Activated CD8-positive, alpha-beta T cell treated with anti-CD3 and anti-CD28 coated beads for 36 hours (primary cell): ENCODE data around the gene KCNC3. TPM values are rescaled to one million over a fixed set of nuclear protein-coding genes. Genes with fewer than 3 reads are reported as not detected.

Source experiments
- ATAC-seq: fragments of 200-7000 bp; cut with Tn5 transposase; one replicate; pipeline ENCODE4 v1.10.0; 2021; ENCODE audit warnings: mild to moderate bottlenecking, moderate library complexity
- CTCF ChIA-PET: fragments of 350-600 bp; sonication (Branson Sonifier 250); formaldehyde crosslinking; loops from one replicate; lab custom pipeline; 2021; ENCODE audit warnings: antibody characterized with exemption; lab: Charles Lee
- POLR2A ChIA-PET: fragments of 350-600 bp; sonication (Branson Sonifier 250); formaldehyde crosslinking; loops from one replicate; lab custom pipeline; 2021; ENCODE audit warnings: antibody characterized with exemption; lab: Charles Lee
- DNase-seq: peaks from one replicate; pipeline ENCODE4 v3.0.0-alpha.2; 2020
- H3K27ac Mint-ChIP-seq: one replicate; pipeline ENCODE4 v1.8.0; 2021; ENCODE audit warnings: mild to moderate bottlenecking, mixed read lengths
- H3K27me3 Mint-ChIP-seq: one replicate; pipeline ENCODE4 v1.8.0; 2021; ENCODE audit warnings: mixed read lengths
- H3K36me3 Mint-ChIP-seq: one replicate; pipeline ENCODE4 v1.8.0; 2021; ENCODE audit warnings: low read depth, mixed read lengths
- H3K4me1 Mint-ChIP-seq: one replicate; pipeline ENCODE4 v1.8.0; 2021; ENCODE audit warnings: low read depth, mixed read lengths
- H3K4me3 Mint-ChIP-seq: one replicate; pipeline ENCODE4 v1.8.0; 2021; ENCODE audit warnings: mild to moderate bottlenecking, moderate library complexity, mixed read lengths
- H3K9me3 Mint-ChIP-seq: one replicate; pipeline ENCODE4 v1.8.0; 2021; ENCODE audit warnings: mixed read lengths
- intact Hi-C: fragments of 100-400 bp; cut with micrococcal nuclease; formaldehyde crosslinking; loops from one replicate; pipeline ENCODE4 v1.10.0; 2022
- total RNA-seq, 2 experiments: library from RNA; stranded (reverse); gene quantifications; one replicate each; pipeline ENCODE4 v1.2.3, GENCODE V29; 2021
- TF ChIP-seq, protein P1 (sequence below): fragments of 200-600 bp; IDR thresholded peaks from one replicate; pipeline ENCODE4 v1.8.0; 2022; ENCODE audit warnings: antibody characterized with exemption, mild to moderate bottlenecking

The KCNC3 gene
- total RNA-seq, 2 experiments from 2014 or later = 0.77 to 0.81 TPM

GRCh38 chr19:50315773-50316448 lies 13.3 kb downstream of the KCNC3 start:
- Mint-ChIP-seq H3K4me3 (peak overlapping the region; percentile 45), H3K4me1 (peaks cover 13% of the 10 kb centered on the region), H3K27me3 (peaks cover 55% of the 10 kb centered on the region), H3K27ac (no peak overlapping the region), H3K36me3 (no peaks in the 10 kb centered on the region), H3K9me3 (no peaks in the 10 kb centered on the region)
- DNase-seq (peak; percentile 76), ATAC-seq (peak; percentile 91)
- TF ChIP-seq, protein P1, sequence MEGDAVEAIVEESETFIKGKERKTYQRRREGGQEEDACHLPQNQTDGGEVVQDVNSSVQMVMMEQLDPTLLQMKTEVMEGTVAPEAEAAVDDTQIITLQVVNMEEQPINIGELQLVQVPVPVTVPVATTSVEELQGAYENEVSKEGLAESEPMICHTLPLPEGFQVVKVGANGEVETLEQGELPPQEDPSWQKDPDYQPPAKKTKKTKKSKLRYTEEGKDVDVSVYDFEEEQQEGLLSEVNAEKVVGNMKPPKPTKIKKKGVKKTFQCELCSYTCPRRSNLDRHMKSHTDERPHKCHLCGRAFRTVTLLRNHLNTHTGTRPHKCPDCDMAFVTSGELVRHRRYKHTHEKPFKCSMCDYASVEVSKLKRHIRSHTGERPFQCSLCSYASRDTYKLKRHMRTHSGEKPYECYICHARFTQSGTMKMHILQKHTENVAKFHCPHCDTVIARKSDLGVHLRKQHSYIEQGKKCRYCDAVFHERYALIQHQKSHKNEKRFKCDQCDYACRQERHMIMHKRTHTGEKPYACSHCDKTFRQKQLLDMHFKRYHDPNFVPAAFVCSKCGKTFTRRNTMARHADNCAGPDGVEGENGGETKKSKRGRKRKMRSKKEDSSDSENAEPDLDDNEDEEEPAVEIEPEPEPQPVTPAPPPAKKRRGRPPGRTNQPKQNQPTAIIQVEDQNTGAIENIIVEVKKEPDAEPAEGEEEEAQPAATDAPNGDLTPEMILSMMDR = no peak
- intact Hi-C loops = no loop called here
- POLR2A ChIA-PET = interaction anchor here (0.6 kb wide), 1 partner anchor 370 kb away, joined by 3 read pairs; no protein-coding TSS in a partner anchor
- CTCF ChIA-PET = interaction anchor here (1.0 to 1.2 kb wide), 2 partner anchors 12 to 15 kb away, joined by 3 read pairs; no protein-coding TSS in a partner anchor

- Mint-ChIP-seq H3K9me3 (no peaks in the 10 kb centered on the region), H3K4me3 (no peak overlapping the region), H3K4me1 (peaks cover 13% of the 10 kb centered on the region), H3K36me3 (no peaks in the 10 kb centered on the region), H3K27me3 (peaks cover 62% of the 10 kb centered on the region), H3K27ac (no peak overlapping the region)
- ATAC-seq (no peak), DNase-seq (no peak)
- intact Hi-C loops = no loop called here
- CTCF ChIA-PET = interaction anchor here (1.2 kb wide), 1 partner anchor 14 kb away, joined by 3 read pairs; no protein-coding TSS in a partner anchor
- TF ChIP-seq, protein P1 = no peak
- POLR2A ChIA-PET = interaction anchor here (0.6 kb wide), 1 partner anchor 70 kb away, joined by 3 read pairs; no protein-coding TSS in a partner anchor
These were observed 14.2 kb downstream of the KCNC3 start for GRCh38 chr19:50314724-50315708.

DNA sequence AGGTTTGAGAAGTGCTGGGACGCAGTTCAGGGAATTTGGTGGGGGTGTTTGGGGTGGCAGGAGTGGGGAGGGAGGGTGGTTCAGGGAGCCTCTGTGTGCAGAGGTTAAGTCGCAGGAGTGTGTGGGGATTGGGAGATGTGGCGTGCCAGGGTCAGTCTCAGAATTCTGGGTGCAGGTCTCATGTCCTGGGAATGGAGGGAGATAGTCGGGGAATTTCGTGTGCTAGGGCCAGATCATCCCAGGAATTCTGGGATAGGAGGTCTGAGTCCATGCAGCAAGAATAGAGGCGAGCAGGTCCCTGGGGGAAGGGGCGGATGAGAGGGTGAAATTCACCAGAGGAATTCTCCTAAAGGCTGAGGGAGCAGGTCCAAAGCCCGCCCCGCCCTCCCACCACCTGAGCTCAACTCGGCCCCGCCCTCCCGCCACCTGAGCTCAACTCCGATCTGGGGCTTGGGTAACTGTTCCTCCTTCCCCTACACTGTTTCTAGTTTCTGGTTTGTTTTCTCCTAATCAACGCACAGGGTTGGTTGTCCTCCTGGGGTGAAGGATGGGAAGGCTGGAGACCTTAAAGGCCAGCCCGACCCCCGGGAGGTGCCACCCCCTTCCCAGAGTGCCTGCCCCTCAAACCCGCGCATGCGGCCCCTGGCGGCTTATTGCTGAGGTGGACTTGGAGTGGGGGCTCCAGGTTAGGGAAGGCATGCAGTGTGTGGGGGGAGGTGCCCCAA lies 15.2 kb downstream of the KCNC3 start:
- no peak for DNase-seq
- Mint-ChIP-seq H3K27ac (no peak overlapping the region), H3K36me3 (no peaks in the 10 kb centered on the region), H3K4me1 (peaks cover 13% of the 10 kb centered on the region), H3K27me3 (peaks cover 67% of the 10 kb centered on the region), H3K4me3 (no peak overlapping the region), H3K9me3 (no peaks in the 10 kb centered on the region)
- intact Hi-C loops = no loop called here
- ChIA-PET POLR2A (no interaction called here), CTCF (no interaction called here)
- TF ChIP-seq, protein P1 = no peak
- no peak for ATAC-seq

GRCh38 chr19:50312967-50313811 lies 16.0 kb downstream of the KCNC3 start:
- no peak overlapping the region for H3K4me3 Mint-ChIP-seq

More at GRCh38 chr19:50312967-50313811, 16.0 kb downstream of the KCNC3 start:
- TF ChIP-seq, protein P1 = no peak
- Mint-ChIP-seq H3K9me3 (no peaks in the 10 kb centered on the region), H3K27ac (no peak overlapping the region), H3K36me3 (no peaks in the 10 kb centered on the region), H3K27me3 (peaks cover 69% of the 10 kb centered on the region), H3K4me1 (peaks cover 13% of the 10 kb centered on the region)
- CTCF ChIA-PET = no interaction called here
- DNase-seq = no peak
- intact Hi-C loops = no loop called here
- ATAC-seq = no peak
- POLR2A ChIA-PET = no interaction called here
